Stimulated activated naive CD4-positive, alpha-beta T cell (primary cell): ENCODE data around the gene ZFYVE19.
A peak's percentile ranks its signal among the peaks of the same experiment; 100 is the strongest.
"Not testable (repeated sequence)": the region's sequence is repeated elsewhere in the genome, so short reads cannot be mapped to it uniquely, and the experiment has no call there.

ENCODE experiments used
- DNase-seq, 6 experiments: peaks; one replicate each; lab custom pipeline; 2025; lab: John Stamatoyannopoulos, UW

The ZFYVE19 gene

GRCh38 chr15:40847223-40847961, 40.5 kb downstream of the ZFYVE19 start:
- no peak for DNase-seq

GRCh38 chr15:40850576-40851112, 43.8 kb downstream of the ZFYVE19 start:
- DNase-seq, result no peak

DNA sequence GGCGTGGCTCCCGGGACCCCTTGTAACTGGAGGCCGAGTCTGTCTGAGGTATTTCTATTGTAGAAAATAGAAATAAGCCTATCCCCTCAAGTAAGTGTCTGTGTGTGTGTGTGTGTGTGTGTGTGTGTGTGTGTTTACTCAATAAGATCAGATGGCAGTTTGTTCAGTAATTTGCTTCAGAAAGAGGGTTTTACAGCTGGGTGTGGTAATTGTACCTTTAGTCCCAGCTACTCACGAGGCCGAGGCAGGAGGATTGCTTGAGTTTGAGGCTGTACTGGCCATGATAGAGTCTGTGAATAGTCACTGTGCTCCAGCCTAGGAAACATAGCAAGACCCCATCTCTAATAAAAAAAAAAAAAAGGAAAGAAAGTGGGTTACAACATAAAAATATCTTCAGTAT, 45.6 kb downstream of the ZFYVE19 start:
- no peak for DNase-seq

DNA sequence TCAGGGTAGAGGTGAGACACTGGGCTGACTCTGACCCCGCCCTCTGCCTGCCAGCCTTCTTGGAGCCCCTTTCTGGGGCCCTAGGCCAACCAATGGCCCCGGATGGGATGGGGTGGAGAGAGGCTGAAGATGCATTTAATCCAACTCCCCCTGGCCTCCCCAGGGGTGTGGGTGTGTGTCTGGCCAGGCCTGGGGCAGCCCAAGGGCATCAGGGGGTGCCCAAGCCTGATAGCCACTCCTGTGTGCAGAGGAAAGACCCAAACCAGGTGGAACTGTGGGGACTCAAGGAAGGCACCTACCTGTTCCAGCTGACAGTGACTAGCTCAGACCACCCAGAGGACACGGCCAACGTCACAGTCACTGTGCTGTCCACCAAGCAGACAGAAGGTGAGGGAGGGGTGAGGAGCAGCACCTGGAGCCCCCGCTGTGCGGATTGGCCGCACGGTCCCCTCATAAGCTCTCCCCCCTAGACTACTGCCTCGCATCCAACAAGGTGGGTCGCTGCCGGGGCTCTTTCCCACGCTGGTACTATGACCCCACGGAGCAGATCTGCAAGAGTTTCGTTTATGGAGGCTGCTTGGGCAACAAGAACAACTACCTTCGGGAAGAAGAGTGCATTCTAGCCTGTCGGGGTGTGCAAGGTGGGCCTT, 46.5 kb downstream of the ZFYVE19 start:
- no peak for DNase-seq

- DNase-seq, result no peak
Measured at GRCh38 chr15:40854161-40854560, 47.3 kb downstream of the ZFYVE19 start.

- no peak for DNase-seq
Measured at GRCh38 chr15:40855706-40856234, 48.9 kb downstream of the ZFYVE19 start.

GRCh38 chr15:40856746-40857145, 49.9 kb downstream of the ZFYVE19 start:
- DNase-seq, result no peak

- DNase-seq, result peak; percentile 51 to 83 (median 71)
Measured at GRCh38 chr15:40857601-40858341, 50.9 kb downstream of the ZFYVE19 start.

- no peak for DNase-seq
Measured at GRCh38 chr15:40858706-40859105, 51.8 kb downstream of the ZFYVE19 start.

GRCh38 chr15:40859206-40859851, 52.4 kb downstream of the ZFYVE19 start:
- DNase-seq, result peak; percentile 54 to 83 (median 68)

DNA sequence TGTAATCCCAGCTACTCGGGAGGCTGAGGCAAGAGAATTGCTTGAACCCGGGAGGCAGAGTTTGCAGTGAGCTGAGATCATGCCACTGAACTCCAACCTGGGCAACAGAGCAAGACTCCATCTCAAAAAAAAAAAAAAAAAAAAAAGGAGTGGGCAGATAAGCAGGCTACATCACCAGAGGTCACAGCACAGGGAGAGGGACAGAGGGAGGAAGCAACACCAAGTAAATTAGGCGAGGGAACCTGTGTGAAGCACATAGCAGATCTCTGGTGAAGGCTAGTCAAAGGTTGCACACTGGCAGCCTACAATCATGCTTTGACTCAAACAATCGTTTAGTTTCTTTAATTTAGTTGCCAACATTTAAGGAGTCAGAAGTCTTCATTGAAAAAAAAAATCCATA, 54.3 kb downstream of the ZFYVE19 start:
- DNase-seq, result not testable (repeated sequence)

DNA sequence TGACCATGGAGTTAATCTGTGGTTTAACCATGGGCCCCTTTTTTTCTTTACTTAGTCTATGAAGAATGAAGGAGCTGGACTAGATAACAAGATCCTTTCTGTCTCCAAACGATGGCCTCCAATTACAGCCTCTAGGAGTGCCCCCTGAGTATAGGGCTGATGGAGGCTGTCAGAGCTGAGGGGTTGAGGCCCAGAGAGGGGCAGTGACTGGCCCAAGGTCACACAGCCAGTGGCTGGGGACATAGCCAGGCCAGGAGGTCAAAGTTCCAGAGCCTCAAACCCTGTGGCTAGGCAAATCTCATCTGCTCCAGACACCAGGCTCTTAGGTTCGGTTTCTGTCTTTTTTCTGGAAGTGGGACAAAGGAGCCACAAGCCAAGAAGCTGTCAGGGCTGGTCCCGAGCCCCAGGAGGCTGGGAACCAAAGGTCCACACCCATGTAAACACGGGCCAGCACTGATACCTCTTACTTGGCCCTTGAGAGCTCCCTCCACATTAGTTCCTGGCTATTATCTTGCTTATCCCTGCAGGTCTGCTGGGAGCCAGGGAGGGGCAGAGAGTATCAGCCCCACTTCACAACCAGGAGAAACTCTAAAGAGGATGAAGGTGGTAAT, 56.9 kb downstream of the ZFYVE19 start:
- no peak for DNase-seq
